GM21423 (cell line): ENCODE results near the gene BRINP2.

Experiments
- ATAC-seq: cut with Tn5 transposase; IDR thresholded peaks from one replicate; pipeline ENCODE4 v1.9.1; 2021; ENCODE audit warnings: mild to moderate bottlenecking, moderate library complexity; ENCODE audit not compliant: unreplicated experiment

BRINP2 gene

GRCh38 chr1:177170756-177171535 is at the start of gene BRINP2:
BRINP2 (plus strand) TSS chr1:177170958; CDS start chr1:177229877, 58,919 bp downstream.
- ATAC-seq: no peak

GRCh38 chr1:177122461-177123251 is 48.1 kb upstream of the BRINP2 start:
- ATAC-seq: no peak

DNA sequence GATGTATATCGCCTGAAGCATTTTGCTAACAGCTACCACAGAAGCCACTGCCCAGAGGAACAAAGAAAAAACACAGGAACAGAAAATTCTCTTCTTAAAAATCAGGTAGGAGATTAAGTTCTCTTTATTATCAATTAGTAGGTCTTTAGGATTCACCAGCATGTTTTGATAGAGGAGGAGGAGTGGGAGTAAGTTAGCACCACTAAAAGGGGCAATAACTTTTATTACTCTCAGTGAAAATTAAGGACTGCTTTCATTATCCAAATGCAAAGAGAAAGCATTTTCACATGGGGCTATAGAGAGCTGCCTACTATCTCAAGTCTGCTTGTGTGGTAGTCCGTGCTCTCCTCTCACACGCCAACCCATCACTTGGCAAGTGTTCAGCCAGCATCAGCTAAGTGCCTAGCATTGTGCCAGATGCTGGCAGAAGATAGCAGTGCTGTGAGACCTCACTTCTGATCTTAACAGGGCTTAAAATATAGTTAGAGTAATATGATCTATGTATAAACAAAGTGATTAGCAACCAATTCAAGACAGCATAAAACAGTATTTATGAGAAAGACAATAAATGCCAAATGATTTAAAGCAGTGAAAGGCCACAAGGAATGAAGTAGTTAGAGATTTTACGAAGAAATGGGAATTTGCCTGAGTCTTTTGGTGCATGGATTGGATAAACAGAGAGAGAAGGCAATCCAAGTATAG is 46.0 kb upstream of the BRINP2 start:
- ATAC-seq: no peak

- ATAC-seq: no peak
Measured at GRCh38 chr1:177126267-177126666, 44.5 kb upstream of the BRINP2 start.

GRCh38 chr1:177128665-177129281 is 42.0 kb upstream of the BRINP2 start:
- ATAC-seq: no peak

- ATAC-seq: no peak
Measured at GRCh38 chr1:177130451-177130945, 40.3 kb upstream of the BRINP2 start.

GRCh38 chr1:177131723-177132122 is 39.0 kb upstream of the BRINP2 start:
- no peak for ATAC-seq

GRCh38 chr1:177132141-177132540 is 38.6 kb upstream of the BRINP2 start:
- no peak for ATAC-seq

DNA sequence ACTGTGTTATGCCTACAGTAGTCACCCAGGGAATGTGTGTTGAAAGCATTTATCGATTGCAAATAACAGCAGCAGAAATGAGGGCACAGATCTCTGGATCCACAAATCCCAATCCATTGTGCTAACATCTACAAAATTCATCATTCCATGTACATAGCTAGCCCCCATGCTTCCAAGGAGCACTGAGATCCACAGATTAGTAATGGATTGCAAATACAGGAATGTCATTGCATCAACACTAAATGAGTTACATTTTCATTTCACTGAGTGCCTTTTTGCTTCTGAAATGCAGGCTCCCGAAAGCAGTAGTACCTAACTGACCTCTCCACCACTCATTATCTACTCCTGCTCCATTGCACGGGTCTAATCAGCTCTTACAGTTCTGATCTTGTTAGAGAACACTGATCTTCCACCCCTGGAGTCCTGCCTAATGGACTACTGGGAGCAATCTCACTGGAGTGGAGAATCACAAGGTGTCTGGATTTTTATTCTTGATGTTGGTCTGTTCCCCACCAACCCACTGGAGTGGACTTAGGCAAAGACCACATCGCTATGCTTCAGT is 36.7 kb upstream of the BRINP2 start:
- ATAC-seq: no peak

DNA sequence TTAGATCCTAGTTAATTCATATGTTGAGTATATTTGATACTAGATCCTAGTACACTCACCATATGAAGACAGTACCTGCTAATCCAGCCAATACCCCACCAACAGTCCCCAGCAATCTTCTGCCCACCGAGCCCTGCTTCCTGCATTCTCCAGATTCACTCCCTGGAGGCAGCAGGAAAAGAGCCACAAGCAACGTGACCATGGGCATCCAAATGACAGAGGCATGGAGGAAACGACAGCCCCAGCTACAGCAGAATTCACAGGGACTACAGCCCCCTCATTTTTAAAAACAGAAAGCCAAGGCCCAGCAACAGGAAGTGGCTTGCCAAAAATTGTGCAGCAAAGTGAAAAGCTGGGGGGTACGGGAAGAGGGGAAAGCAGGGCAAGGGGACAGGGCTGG is 35.5 kb upstream of the BRINP2 start:
- no peak for ATAC-seq

DNA sequence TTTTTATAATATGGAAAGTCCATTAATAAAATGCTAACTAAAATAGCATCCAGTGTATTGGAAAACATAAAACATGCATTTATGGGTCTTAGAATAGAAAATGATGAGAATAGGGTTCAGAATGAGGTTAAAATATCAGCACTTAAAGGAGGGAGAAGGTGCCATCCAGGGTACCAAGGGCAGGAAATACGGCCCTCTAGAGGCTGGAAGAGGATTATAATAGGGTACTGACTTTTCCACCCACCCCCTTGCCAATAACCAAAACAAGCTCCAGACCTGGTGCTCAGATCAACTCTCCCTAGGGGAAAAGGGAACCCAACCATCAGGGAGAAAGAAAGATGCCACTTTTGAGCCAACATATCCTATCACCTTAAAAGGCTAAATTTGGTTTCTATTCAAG is 32.9 kb upstream of the BRINP2 start:
- no peak for ATAC-seq

- no peak for ATAC-seq
Measured at GRCh38 chr1:177138347-177138746, 32.4 kb upstream of the BRINP2 start.

DNA sequence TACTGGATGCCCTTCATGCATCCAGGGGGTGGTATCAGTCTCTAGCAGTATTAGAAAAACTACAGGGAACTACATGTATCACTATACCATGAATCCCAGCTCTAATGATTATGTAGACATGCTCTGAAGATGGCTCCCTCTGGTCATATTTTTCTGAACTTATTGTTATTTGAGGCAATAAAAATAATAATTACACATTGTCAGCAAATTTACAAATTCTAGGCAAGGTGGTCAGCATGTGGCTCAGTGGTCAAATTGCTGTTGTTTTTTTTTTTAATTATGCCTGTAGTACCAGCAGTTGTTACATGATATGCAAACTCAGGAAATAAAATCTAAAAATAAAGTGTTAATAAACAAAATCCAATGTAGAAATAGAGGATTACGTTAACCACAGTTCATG is 28.7 kb upstream of the BRINP2 start:
- ATAC-seq: no peak

- no peak for ATAC-seq
Measured at GRCh38 chr1:177142791-177143271, 27.9 kb upstream of the BRINP2 start.

DNA sequence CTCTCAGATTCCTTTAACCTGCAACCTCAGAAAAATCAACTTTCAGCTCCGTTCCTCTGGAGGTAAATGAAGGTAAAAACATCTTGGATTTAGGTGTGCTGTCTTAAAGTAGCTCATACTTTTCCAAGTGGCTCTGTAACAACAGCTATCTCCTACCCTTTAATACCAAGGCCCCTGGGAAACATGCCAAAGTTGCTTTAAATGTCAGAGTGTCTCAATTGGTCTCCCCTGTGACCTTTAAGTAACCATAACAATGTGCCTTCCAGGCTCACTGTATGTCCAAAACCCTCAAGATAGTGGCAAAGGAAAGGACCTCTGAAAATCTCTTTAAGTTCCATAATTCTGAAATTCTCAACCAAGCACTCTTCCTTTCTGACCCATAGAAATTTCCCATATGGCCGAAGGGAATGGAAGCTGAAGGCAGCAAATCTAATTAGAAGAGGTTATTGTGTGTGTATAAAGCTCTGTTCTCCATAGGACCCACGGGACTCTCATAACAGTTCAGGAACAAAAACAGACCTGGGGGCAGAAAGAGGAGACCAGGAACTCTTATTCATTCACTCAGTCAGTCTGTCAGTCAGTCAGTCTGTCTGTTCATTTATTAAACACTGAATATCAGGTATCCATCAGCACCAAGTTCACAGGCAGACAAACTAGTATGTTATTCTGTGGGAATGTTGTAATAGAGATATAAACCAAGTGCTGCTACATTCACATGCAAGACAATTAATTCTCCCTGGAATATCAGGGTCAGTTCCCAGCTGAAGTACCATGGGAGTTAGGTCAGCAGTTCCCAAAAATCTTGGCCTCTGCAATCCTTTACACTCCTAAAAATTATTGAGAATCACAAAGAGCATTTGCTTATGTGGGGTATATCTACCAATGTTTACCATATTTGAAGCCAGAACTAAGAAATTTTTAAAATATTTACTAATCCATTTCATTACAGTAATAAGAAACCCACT is 25.4 kb upstream of the BRINP2 start:
- ATAC-seq: no peak

- ATAC-seq: no peak
Measured at GRCh38 chr1:177146499-177146898, 24.3 kb upstream of the BRINP2 start.

DNA sequence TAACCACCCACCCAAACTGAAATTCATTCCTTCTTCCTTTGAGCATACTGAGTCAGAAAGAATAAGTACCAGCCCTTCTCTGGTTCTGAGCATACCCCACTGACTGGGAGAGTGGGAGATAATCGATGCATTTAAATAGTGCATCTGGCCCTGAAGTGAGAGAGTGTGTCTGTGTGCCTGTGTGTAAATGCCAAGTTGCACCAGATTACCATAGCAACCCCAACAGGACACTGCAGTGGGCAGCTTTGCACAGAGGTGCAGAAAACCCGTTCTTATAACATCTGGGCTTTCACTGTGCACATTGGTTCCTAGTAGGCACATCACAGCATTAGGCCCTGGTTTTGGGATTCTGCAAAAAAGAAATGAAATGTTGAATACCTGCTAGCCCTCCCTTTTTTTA is 8.5 kb upstream of the BRINP2 start:
- ATAC-seq: no peak

DNA sequence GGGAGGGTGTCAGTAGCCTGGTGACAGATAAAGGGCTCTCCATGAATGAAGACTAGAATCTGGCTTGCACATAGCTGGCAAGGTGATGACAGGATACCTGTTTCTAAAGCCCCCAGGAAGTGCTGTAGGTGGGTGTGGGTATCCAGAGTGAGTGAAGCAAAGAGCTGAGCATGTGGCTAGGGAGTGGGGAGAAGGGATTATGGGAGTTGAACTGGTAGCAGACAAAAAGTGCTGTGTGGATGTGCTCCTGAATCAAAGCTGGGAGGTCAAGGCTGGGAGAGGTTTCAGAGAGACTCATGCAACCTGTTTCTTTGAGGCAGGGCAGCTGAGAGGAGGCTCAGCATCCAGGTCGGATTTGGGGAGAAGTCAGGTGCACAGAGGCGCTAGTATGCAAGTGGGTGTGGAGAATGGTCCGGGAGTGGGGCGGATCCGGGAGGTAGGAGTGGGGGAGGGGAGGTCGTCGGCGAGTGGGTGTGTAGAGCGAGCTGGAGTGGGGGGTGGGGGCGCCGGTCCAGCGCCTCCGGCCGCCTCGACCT is 6.8 kb upstream of the BRINP2 start:
- ATAC-seq: no peak
